ENCODE data around the gene ZEB2.

DNA sequence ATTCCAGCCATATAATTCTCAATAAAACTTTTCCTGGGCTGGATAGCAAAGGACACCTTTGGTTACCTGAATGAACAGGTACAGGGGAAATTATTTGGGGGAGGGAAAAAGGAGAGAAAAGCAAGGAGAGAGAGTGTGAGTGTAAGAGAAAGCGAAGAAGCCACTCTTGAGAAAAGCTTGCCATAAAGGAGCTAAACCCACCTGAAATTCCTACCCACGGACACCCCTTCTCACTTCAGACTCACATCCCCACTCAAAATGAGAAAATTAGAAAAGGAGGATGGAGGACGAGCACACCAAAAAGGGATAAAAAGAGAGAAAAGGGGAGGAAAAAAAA lies 354 bp downstream of the ZEB2 start:
- TF ChIP-seq POLR2A (IDR thresholded peaks at IDR 0.05) (no peak), CTCF (IDR thresholded peaks at IDR 0.05) (no peak)

Data from uterus (tissue), 2 donors.